Keratinocyte (primary cell): ENCODE data around the gene PLA2G12A. TPM values are rescaled to one million over a fixed set of nuclear protein-coding genes. Genes with fewer than 3 reads are reported as not detected.
A peak's percentile ranks its signal among the peaks of the same experiment; 100 is the strongest.

ENCODE experiments used
- DNase-seq: peaks from one replicate; pipeline ENCODE4 v3.0.0-alpha.2; 2011; ENCODE audit warnings: low read depth, missing footprints, low spot score
- FAIRE-seq: peaks from 2 replicates; lab custom pipeline; 2011; peaks lifted over from hg19 to GRCh38; lab: Jason Lieb, UNC
- H2AFZ ChIP-seq: 2 replicates; pipeline ENCODE4 v1.6.0; 2012; ENCODE audit warnings: low read length, control low read depth, inconsistent platforms; ENCODE audit not compliant: control insufficient read depth
- H3K27ac ChIP-seq: 2 replicates; pipeline ENCODE4 v1.5.1; 2011; ENCODE audit warnings: low read length; ENCODE audit not compliant: control insufficient read depth, insufficient read depth
- H3K27me3 ChIP-seq: 3 replicates; pipeline ENCODE4 v1.6.0; 2011; ENCODE audit warnings: low read length; ENCODE audit not compliant: control insufficient read depth, insufficient read depth; ENCODE audit errors: extremely low read depth
- H3K36me3 ChIP-seq, 2 experiments: 2 replicates in 1 of 2; 3 replicates in 1 of 2; pipeline ENCODE4 v1.5.1; 2011; ENCODE audit warnings: low read length in 2 of 2, mild to moderate bottlenecking in 1 of 2; ENCODE audit not compliant: control insufficient read depth in 2 of 2, insufficient read depth in 2 of 2; ENCODE audit errors: extremely low read depth in 1 of 2
- H3K4me1 ChIP-seq: 3 replicates; pipeline ENCODE4 v1.5.1; 2011; ENCODE audit warnings: low read length; ENCODE audit not compliant: control insufficient read depth, insufficient read depth; ENCODE audit errors: extremely low read depth
- H3K4me2 ChIP-seq: 3 replicates; pipeline ENCODE4 v1.6.0; 2011; ENCODE audit warnings: low read depth, low read length; ENCODE audit not compliant: control insufficient read depth, insufficient read depth; ENCODE audit errors: extremely low read depth
- H3K4me3 ChIP-seq, 3 experiments: fragments of 200-600 bp in 1 of 3; sonication (generic) in 1 of 3; 2 replicates in 2 of 3; 3 replicates in 1 of 3; pipeline ENCODE4 v1.5.1; 2011 to 2016; ENCODE audit warnings: low read length in 3 of 3, mild to moderate bottlenecking in 3 of 3, control low read depth in 2 of 3, inconsistent platforms in 1 of 3, low read depth in 1 of 3, mixed read lengths in 1 of 3, mixed run types in 1 of 3, moderate library complexity in 1 of 3; ENCODE audit not compliant: control insufficient read depth in 2 of 3, insufficient read depth in 2 of 3; ENCODE audit errors: extremely low read depth in 1 of 3
- H3K79me2 ChIP-seq: 2 replicates; pipeline ENCODE4 v1.6.0; 2012; ENCODE audit warnings: low read length; ENCODE audit not compliant: control insufficient read depth, insufficient read depth
- H3K9ac ChIP-seq: 3 replicates; pipeline ENCODE4 v1.6.0; 2011; ENCODE audit warnings: low read length; ENCODE audit not compliant: control insufficient read depth, insufficient read depth; ENCODE audit errors: extremely low read depth
- H3K9me1 ChIP-seq: 3 replicates; pipeline ENCODE4 v1.6.0; 2011; ENCODE audit warnings: low read length; ENCODE audit not compliant: control insufficient read depth, insufficient read depth; ENCODE audit errors: extremely low read depth
- H3K9me3 ChIP-seq: 2 replicates; pipeline ENCODE4 v1.5.1; 2012; ENCODE audit warnings: low read depth, low read length; ENCODE audit not compliant: control insufficient read depth
- H4K20me1 ChIP-seq: 3 replicates; pipeline ENCODE4 v1.6.0; 2011; ENCODE audit warnings: low read length; ENCODE audit not compliant: control insufficient read depth, insufficient read depth; ENCODE audit errors: extremely low read depth
- EZH2 ChIP-seq: IDR thresholded peaks from one replicate; pipeline ENCODE4 v1.6.1; 2012; ENCODE audit warnings: inconsistent platforms, mild to moderate bottlenecking, low read length, moderate library complexity
- dilution Hi-C: fragments of 300-500 bp; cut with MboI; formaldehyde crosslinking; loops from one replicate; pipeline ENCODE4 v1.7.0; 2020; ENCODE audit warnings: low sequenced_read_pairs; ENCODE audit not compliant: extremely low pct_ligation_motif_present
- polyA plus RNA-seq, 5 experiments: library from polyadenylated mRNA; depleted of rRNA in 3 of 5; stranded (reverse) in 3 of 5; stranded (forward) in 1 of 5; unstranded in 1 of 5; fragments of >200 nt; gene quantifications; 1 replicate in 1 of 5; 2 replicates in 3 of 5; 3 replicates in 1 of 5; pipeline versions ENCODE4 v1.2.1 to v1.2.3, GENCODE V29; 2011 to 2012; ENCODE audit warnings: missing spikeins in 2 of 5, low read depth in 1 of 5, low replicate concordance in 1 of 5
- TF ChIP-seq, protein P1 (sequence below), 3 experiments: IDR thresholded peaks in 1 of 3; conservative IDR thresholded peaks in 1 of 3; optimal IDR thresholded peaks in 1 of 3; 2 replicates in 2 of 3; 3 replicates in 1 of 3; pipeline versions ENCODE3 to v1.5.1; 2011; ENCODE audit warnings: low read length in 3 of 3, mild to moderate bottlenecking in 3 of 3, moderate library complexity in 2 of 3, control low read depth in 1 of 3, inconsistent platforms in 1 of 3; ENCODE audit not compliant: insufficient read depth in 2 of 3; ENCODE audit errors: extremely low read depth in 1 of 3

The PLA2G12A gene
- polyA plus RNA-seq, 1 donor (not counting 4 experiments of a cell fraction or from before 2014, with no cell fraction given), result 63.7 TPM

DNA sequence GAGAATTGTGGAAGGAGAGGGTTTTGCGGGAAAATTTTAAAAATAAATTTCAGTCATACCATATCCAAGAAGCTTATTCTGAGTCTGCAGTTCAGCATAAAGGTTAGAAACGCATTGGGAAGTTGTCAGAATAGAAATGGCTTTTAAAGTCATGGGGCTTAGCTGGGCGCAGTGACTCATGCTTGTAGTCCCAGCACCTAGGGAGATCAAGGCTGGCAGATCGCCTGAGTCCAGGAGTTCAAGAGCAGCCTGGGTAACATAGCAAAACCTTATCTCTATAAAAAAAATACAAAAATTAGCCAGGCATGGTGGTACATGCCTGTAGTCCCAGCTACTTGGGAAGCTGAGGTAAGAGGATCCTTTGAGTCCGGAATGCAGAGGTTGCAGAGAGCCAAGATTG lies 3.9 kb upstream of the PLA2G12A start:
- H3K27ac ChIP-seq, result no peak overlapping the region
- H3K9me1 ChIP-seq, result no peaks in the 10 kb centered on the region
- TF ChIP-seq, protein P1, sequence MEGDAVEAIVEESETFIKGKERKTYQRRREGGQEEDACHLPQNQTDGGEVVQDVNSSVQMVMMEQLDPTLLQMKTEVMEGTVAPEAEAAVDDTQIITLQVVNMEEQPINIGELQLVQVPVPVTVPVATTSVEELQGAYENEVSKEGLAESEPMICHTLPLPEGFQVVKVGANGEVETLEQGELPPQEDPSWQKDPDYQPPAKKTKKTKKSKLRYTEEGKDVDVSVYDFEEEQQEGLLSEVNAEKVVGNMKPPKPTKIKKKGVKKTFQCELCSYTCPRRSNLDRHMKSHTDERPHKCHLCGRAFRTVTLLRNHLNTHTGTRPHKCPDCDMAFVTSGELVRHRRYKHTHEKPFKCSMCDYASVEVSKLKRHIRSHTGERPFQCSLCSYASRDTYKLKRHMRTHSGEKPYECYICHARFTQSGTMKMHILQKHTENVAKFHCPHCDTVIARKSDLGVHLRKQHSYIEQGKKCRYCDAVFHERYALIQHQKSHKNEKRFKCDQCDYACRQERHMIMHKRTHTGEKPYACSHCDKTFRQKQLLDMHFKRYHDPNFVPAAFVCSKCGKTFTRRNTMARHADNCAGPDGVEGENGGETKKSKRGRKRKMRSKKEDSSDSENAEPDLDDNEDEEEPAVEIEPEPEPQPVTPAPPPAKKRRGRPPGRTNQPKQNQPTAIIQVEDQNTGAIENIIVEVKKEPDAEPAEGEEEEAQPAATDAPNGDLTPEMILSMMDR (optimal IDR thresholded peaks at IDR 0.05 in 1 of 3, IDR thresholded peaks at IDR 0.05 in 1 of 3, conservative IDR thresholded peaks at IDR 0.05 in 1 of 3; ENCODE audit: extremely low read depth in 1 of 3, insufficient read depth in 2 of 3, low read length in 3 of 3), result no peak
- no peak for TF ChIP-seq EZH2
- no peaks in the 10 kb centered on the region for H3K36me3 ChIP-seq
- no peak overlapping the region for H3K4me3 ChIP-seq
- H3K9me3 ChIP-seq, result no peaks in the 10 kb centered on the region
- H3K4me2 ChIP-seq, result no peak overlapping the region
- dilution Hi-C loops, result no loop called here
- H3K9ac ChIP-seq, result no peak overlapping the region
- H3K27me3 ChIP-seq, result no peaks in the 10 kb centered on the region
- FAIRE-seq, result no peak
- DNase-seq, result no peak
- peaks cover 4% of the 10 kb centered on the region for H3K4me1 ChIP-seq
- H4K20me1 ChIP-seq, result no peaks in the 10 kb centered on the region
- H3K79me2 ChIP-seq, result peaks cover 8% of the 10 kb centered on the region
- no peak overlapping the region for H2AFZ ChIP-seq

DNA sequence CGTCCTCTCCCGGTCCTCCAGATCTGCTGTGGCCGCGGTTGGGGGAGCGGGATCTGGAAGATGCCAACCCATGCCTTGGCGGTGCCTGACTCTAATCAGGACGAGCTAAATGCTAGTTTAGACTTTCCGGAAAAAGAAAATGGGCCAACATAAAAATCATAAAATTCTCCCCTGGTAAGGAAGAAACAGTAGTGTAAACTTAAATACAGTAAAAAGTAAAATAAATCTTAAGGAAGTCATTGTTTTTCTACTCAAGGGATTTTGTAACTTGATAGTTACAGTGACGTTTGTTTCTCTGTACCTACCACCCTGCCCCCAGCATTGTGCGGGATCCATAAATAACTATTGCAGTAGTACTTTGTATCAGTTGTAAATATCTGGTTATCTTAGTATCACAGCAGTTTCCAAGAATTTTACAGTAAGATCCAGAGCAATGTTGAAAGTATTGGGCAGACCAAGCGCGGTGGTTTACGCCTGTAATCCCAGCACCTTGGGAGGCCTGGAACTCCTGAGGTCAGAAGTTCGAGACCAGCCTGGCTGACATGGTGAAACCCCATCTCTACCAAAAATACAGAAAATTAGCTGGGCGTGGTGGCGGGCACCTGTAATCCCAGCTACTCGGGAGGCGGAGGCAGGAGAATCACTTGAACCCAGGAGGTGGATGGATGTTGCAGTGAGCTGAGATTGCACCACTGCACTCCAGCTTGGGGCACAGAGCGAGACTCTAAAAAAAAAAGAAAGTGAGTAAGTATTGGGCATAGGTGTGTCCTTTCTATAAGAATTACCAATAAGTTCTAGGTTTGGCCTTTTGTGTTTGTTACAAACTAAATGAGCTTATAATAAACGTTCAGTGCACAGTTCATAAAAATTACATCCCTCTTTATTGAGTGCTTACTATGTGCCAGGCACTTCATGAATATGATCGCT lies 1.0 kb upstream of the PLA2G12A start:
- Histone ChIP-seq H3K79me2 (peaks cover 31% of the 10 kb centered on the region), H3K9me3 (no peaks in the 10 kb centered on the region), H3K9ac (peak overlapping the region; percentile 77), H4K20me1 (no peaks in the 10 kb centered on the region), H3K27ac (peak overlapping the region; percentile 72), H3K27me3 (no peaks in the 10 kb centered on the region), H3K4me3 (peak overlapping the region; percentile 48 to 87 (median 67)), H3K4me1 (peaks cover 11% of the 10 kb centered on the region), H3K4me2 (peak overlapping the region; percentile 89), H2AFZ (peak overlapping the region; percentile 94), H3K36me3 (no peaks in the 10 kb centered on the region), H3K9me1 (no peaks in the 10 kb centered on the region)
- no peak for DNase-seq
- dilution Hi-C loops, result no loop called here
- FAIRE-seq, result no peak
- no peak for TF ChIP-seq EZH2
- TF ChIP-seq, protein P1 (optimal IDR thresholded peaks at IDR 0.05 in 1 of 3, IDR thresholded peaks at IDR 0.05 in 1 of 3, conservative IDR thresholded peaks at IDR 0.05 in 1 of 3; ENCODE audit: extremely low read depth in 1 of 3, insufficient read depth in 2 of 3, low read length in 3 of 3), result no peak
